Vagina (tissue), 2 donors: ENCODE results near the gene GPBP1.

ENCODE experiments used
- CTCF ChIP-seq, 3 experiments: fragments of 450-650 bp in 2 of 3; fragments of 200-600 bp in 1 of 3; sonication (generic) in 1 of 3; IDR thresholded peaks; one replicate each; pipeline ENCODE4 v1.5.1; 2017 to 2019; ENCODE audit warnings: antibody characterized with exemption in 3 of 3, mild to moderate bottlenecking in 2 of 3, moderate library complexity in 2 of 3
- POLR2A ChIP-seq, 2 donors: fragments of 450-650 bp; IDR thresholded peaks; one replicate each; pipeline ENCODE4 v1.6.1; 2017; ENCODE audit warnings: antibody characterized with exemption in 2 of 2, mild to moderate bottlenecking in 2 of 2, moderate library complexity in 2 of 2

GRCh38 chr5:57302643-57303042 lies 128.8 kb downstream of the GPBP1 start:
- TF ChIP-seq POLR2A (IDR thresholded peaks at IDR 0.05) (no peak), CTCF (IDR thresholded peaks at IDR 0.05) (no peak)
